ENCODE measurements around the gene WIPF3.

GRCh38 chr7:29951206-29951605 lies 144.9 kb downstream of the WIPF3 start:
- no peak for TF ChIP-seq GATA2 (IDR thresholded peaks at IDR 0.05; ENCODE audit: low read depth, low read length)
- TF ChIP-seq GATA3 (IDR thresholded peaks at IDR 0.05; ENCODE audit: low read depth, low read length): no peak
